Fibroblast of lung (primary cell): ENCODE results near the gene KAT2A. TPM values are rescaled to one million over a fixed set of nuclear protein-coding genes. Genes with fewer than 3 reads are reported as not detected.

Source experiments
- DNase-seq, 2 donors: peaks; one replicate each; pipeline versions ENCODE4 v3.0.0 to v3.0.0-alpha.2; 2010; ENCODE audit warnings: low read depth in 2 of 2
- H2AFZ ChIP-seq: 2 replicates; pipeline ENCODE4 v1.5.1; 2012; ENCODE audit warnings: low read length, control low read depth, inconsistent platforms
- H3K27ac ChIP-seq: 2 replicates; pipeline ENCODE4 v1.5.1; 2011; ENCODE audit warnings: low read length, control low read depth; ENCODE audit not compliant: insufficient read depth
- H3K27me3 ChIP-seq: 2 replicates; pipeline ENCODE4 v1.5.1; 2011; ENCODE audit warnings: mild to moderate bottlenecking, low read length; ENCODE audit not compliant: control insufficient read depth, insufficient read depth
- H3K36me3 ChIP-seq: 2 replicates; pipeline ENCODE4 v1.5.1; 2011; ENCODE audit warnings: low read length; ENCODE audit not compliant: control insufficient read depth, insufficient read depth
- H3K4me1 ChIP-seq: 2 replicates; pipeline ENCODE4 v1.5.1; 2011; ENCODE audit warnings: low read length; ENCODE audit not compliant: control insufficient read depth, insufficient read depth; ENCODE audit errors: extremely low read depth
- H3K4me2 ChIP-seq: 2 replicates; pipeline ENCODE4 v1.5.1; 2011; ENCODE audit warnings: low read length, control low read depth; ENCODE audit not compliant: insufficient read depth; ENCODE audit errors: extremely low read depth
- H3K4me3 ChIP-seq, 4 experiments: fragments of 200-600 bp in 1 of 4; sonication (generic) in 1 of 4; replicated peaks in 1 of 4; 2 replicates each; pipeline ENCODE4 v1.5.1; 2011 to 2016; ENCODE audit warnings: low read length in 4 of 4, low read depth in 3 of 4, mild to moderate bottlenecking in 3 of 4, control low read depth in 2 of 4, inconsistent platforms in 1 of 4, mixed read lengths in 1 of 4; ENCODE audit not compliant: insufficient read depth in 1 of 4; ENCODE audit errors: control extremely low read depth in 1 of 4
- H3K79me2 ChIP-seq: 2 replicates; pipeline ENCODE4 v1.5.1; 2012; ENCODE audit warnings: mild to moderate bottlenecking, low read length, inconsistent platforms; ENCODE audit not compliant: control insufficient read depth, insufficient read depth
- H3K9ac ChIP-seq: 2 replicates; pipeline ENCODE4 v1.5.1; 2011; ENCODE audit warnings: mild to moderate bottlenecking, low read length, control low read depth; ENCODE audit not compliant: insufficient read depth
- H3K9me3 ChIP-seq: 2 replicates; pipeline ENCODE4 v1.5.1; 2012; ENCODE audit warnings: low read depth, low read length; ENCODE audit not compliant: control insufficient read depth, insufficient read depth
- H4K20me1 ChIP-seq: 2 replicates; pipeline ENCODE4 v1.5.1; 2011; ENCODE audit warnings: low read length; ENCODE audit not compliant: control insufficient read depth, insufficient read depth; ENCODE audit errors: extremely low read depth
- CTCF ChIP-seq, 2 donors: IDR thresholded peaks in 1 of 2; conservative IDR thresholded peaks in 1 of 2; 1 replicate in 1 of 2; 2 replicates in 1 of 2; pipeline ENCODE4 v1.5.1; 2011 to 2012; ENCODE audit warnings: low read length in 2 of 2, control low read depth in 1 of 2, inconsistent platforms in 1 of 2, low read depth in 1 of 2, mild to moderate bottlenecking in 1 of 2
- EZH2 ChIP-seq: IDR thresholded peaks from 2 replicates; pipeline ENCODE4 v1.5.1; 2012; ENCODE audit warnings: low read length, control low read depth, mild to moderate bottlenecking; ENCODE audit errors: missing control alignments
- polyA plus RNA-seq, 2 donors: library from polyadenylated mRNA; depleted of rRNA in 1 of 2; stranded (reverse) in 1 of 2; unstranded in 1 of 2; fragments of >200 nt; gene quantifications; 2 replicates each; pipeline ENCODE4 v1.2.1, GENCODE V29; 2011 to 2012; ENCODE audit warnings: missing spikeins in 1 of 2
- total RNA-seq: library from RNA; depleted of rRNA; stranded (reverse); fragments of >200 nt; gene quantifications from 2 replicates; pipeline ENCODE4 v1.2.1, GENCODE V29; 2014

Gene KAT2A
- total and polyA plus RNA-seq, 2 donors (not counting 1 experiment from before 2014, with no cell fraction given) = 7.8 to 9.1 TPM

- Histone ChIP-seq H3K4me2 (no peak overlapping the region), H3K9ac (no peak overlapping the region), H3K27me3 (no peaks in the 10 kb centered on the region), H3K4me1 (peaks cover 30% of the 10 kb centered on the region), H3K36me3 (peaks cover 22% of the 10 kb centered on the region), H2AFZ (no peak overlapping the region), H3K27ac (no peak overlapping the region), H4K20me1 (no peaks in the 10 kb centered on the region), H3K4me3 (no peak overlapping the region), H3K9me3 (no peaks in the 10 kb centered on the region), H3K79me2 (peaks cover 64% of the 10 kb centered on the region)
- peak in 1 of 2 donors; percentile 61 for DNase-seq
- no peak for TF ChIP-seq CTCF (conservative IDR thresholded peaks at IDR 0.05 in 1 of 2, IDR thresholded peaks at IDR 0.05 in 1 of 2; ENCODE audit: low read depth in 1 of 2, low read length in 2 of 2)
- no peak for TF ChIP-seq EZH2
Measured at GRCh38 chr17:42131981-42132432, 10.8 kb upstream of the KAT2A start.

GRCh38 chr17:42131232-42131631 is 10.1 kb upstream of the KAT2A start:
- Histone ChIP-seq H3K9me3 (no peaks in the 10 kb centered on the region), H3K27ac (no peak overlapping the region), H3K9ac (no peak overlapping the region), H3K79me2 (peaks cover 58% of the 10 kb centered on the region), H3K36me3 (peaks cover 23% of the 10 kb centered on the region), H3K4me1 (peaks cover 29% of the 10 kb centered on the region), H3K27me3 (no peaks in the 10 kb centered on the region), H3K4me2 (no peak overlapping the region), H4K20me1 (no peaks in the 10 kb centered on the region), H2AFZ (no peak overlapping the region), H3K4me3 (no peak overlapping the region)
- TF ChIP-seq EZH2 (no peak), CTCF (conservative IDR thresholded peaks at IDR 0.05 in 1 of 2, IDR thresholded peaks at IDR 0.05 in 1 of 2; ENCODE audit: low read depth in 1 of 2, low read length in 2 of 2) (no peak)
- DNase-seq = no peak

- DNase-seq = no peak
Measured at GRCh38 chr17:42130310-42130936, 9.3 kb upstream of the KAT2A start.

More at GRCh38 chr17:42130310-42130936, 9.3 kb upstream of the KAT2A start:
- Histone ChIP-seq H3K4me3 (no peak overlapping the region), H3K27me3 (no peaks in the 10 kb centered on the region), H3K4me1 (peaks cover 22% of the 10 kb centered on the region), H3K9me3 (no peaks in the 10 kb centered on the region), H2AFZ (no peak overlapping the region), H3K79me2 (peaks cover 51% of the 10 kb centered on the region), H3K27ac (no peak overlapping the region), H3K36me3 (peaks cover 22% of the 10 kb centered on the region), H3K9ac (no peak overlapping the region), H4K20me1 (no peaks in the 10 kb centered on the region), H3K4me2 (no peak overlapping the region)
- TF ChIP-seq CTCF (conservative IDR thresholded peaks at IDR 0.05 in 1 of 2, IDR thresholded peaks at IDR 0.05 in 1 of 2; ENCODE audit: low read depth in 1 of 2, low read length in 2 of 2) = no peak
- no peak for TF ChIP-seq EZH2
